Measurements from ENCODE around the gene GAB1. TPM values are rescaled to one million over a fixed set of nuclear protein-coding genes. Genes with fewer than 3 reads are reported as not detected.

GAB1 gene
- total RNA-seq, 3 donors from 2014 or later = 0.30 to 0.95 (median 0.61) TPM

- no peaks in the 10 kb centered on the region for H3K9me3 Mint-ChIP-seq
- no peak overlapping the region for H3K4me3 Mint-ChIP-seq
- ATAC-seq (no peak), DNase-seq (no peak)
- H3K36me3 Mint-ChIP-seq (ENCODE audit: insufficient read depth) = no peaks in the 10 kb centered on the region
- H3K4me1 Mint-ChIP-seq (ENCODE audit: low read depth) = no peaks in the 10 kb centered on the region
- peaks cover 4% of the 10 kb centered on the region for H3K27me3 Mint-ChIP-seq (ENCODE audit: low read depth)
Observed at GRCh38 chr4:143455211-143455610, 118.5 kb downstream of the GAB1 start.

GRCh38 chr4:143458966-143459365, 122.3 kb downstream of the GAB1 start:
- Mint-ChIP-seq H3K9me3 (no peaks in the 10 kb centered on the region), H3K36me3 (ENCODE audit: insufficient read depth) (no peaks in the 10 kb centered on the region), H3K4me1 (ENCODE audit: low read depth) (no peaks in the 10 kb centered on the region), H3K4me3 (no peak overlapping the region), H3K27me3 (ENCODE audit: low read depth) (no peaks in the 10 kb centered on the region)
- ATAC-seq = no peak
- DNase-seq = no peak

- H3K27me3 Mint-ChIP-seq (ENCODE audit: low read depth) = peaks cover 12% of the 10 kb centered on the region
- no peaks in the 10 kb centered on the region for H3K9me3 Mint-ChIP-seq
- no peak overlapping the region for H3K4me3 Mint-ChIP-seq
Observed at GRCh38 chr4:143473334-143474126, 136.9 kb downstream of the GAB1 start.

GRCh38 chr4:143477487-143477886, 140.8 kb downstream of the GAB1 start:
- Mint-ChIP-seq H3K9me3 (no peaks in the 10 kb centered on the region), H3K4me3 (no peak overlapping the region), H3K36me3 (ENCODE audit: insufficient read depth) (no peaks in the 10 kb centered on the region), H3K4me1 (ENCODE audit: low read depth) (no peaks in the 10 kb centered on the region), H3K27me3 (ENCODE audit: low read depth) (peaks cover 3% of the 10 kb centered on the region)
- ATAC-seq (no peak), DNase-seq (no peak)

More at GRCh38 chr4:143473334-143474126, 136.9 kb downstream of the GAB1 start:
- ATAC-seq (no peak), DNase-seq (no peak)
- Mint-ChIP-seq H3K36me3 (ENCODE audit: insufficient read depth) (no peaks in the 10 kb centered on the region), H3K4me1 (ENCODE audit: low read depth) (no peaks in the 10 kb centered on the region)

- no peak for DNase-seq
- Mint-ChIP-seq H3K4me1 (ENCODE audit: low read depth) (no peaks in the 10 kb centered on the region), H3K4me3 (no peak overlapping the region), H3K36me3 (ENCODE audit: insufficient read depth) (no peaks in the 10 kb centered on the region), H3K27me3 (ENCODE audit: low read depth) (peaks cover 13% of the 10 kb centered on the region), H3K9me3 (no peaks in the 10 kb centered on the region)
- no peak for ATAC-seq
Observed at GRCh38 chr4:143481361-143481760, 144.7 kb downstream of the GAB1 start.

- no peak for ATAC-seq
- H3K4me1 Mint-ChIP-seq (ENCODE audit: low read depth) = no peaks in the 10 kb centered on the region
- H3K36me3 Mint-ChIP-seq (ENCODE audit: insufficient read depth) = no peaks in the 10 kb centered on the region
- H3K4me3 Mint-ChIP-seq = no peak overlapping the region
- no peaks in the 10 kb centered on the region for H3K9me3 Mint-ChIP-seq
- no peak for DNase-seq
- peaks cover 13% of the 10 kb centered on the region for H3K27me3 Mint-ChIP-seq (ENCODE audit: low read depth)
Observed at GRCh38 chr4:143482840-143483239, 146.2 kb downstream of the GAB1 start.

- Mint-ChIP-seq H3K4me3 (no peak overlapping the region), H3K4me1 (ENCODE audit: low read depth) (no peaks in the 10 kb centered on the region), H3K27me3 (ENCODE audit: low read depth) (peaks cover 23% of the 10 kb centered on the region), H3K9me3 (no peaks in the 10 kb centered on the region), H3K36me3 (ENCODE audit: insufficient read depth) (no peaks in the 10 kb centered on the region)
- DNase-seq (no peak), ATAC-seq (no peak)
Observed at GRCh38 chr4:143486314-143486713, 149.6 kb downstream of the GAB1 start.

- DNase-seq = no peak
- ATAC-seq = no peak
- peaks cover 20% of the 10 kb centered on the region for H3K27me3 Mint-ChIP-seq (ENCODE audit: low read depth)
Observed at GRCh38 chr4:143488687-143489086, 152.0 kb downstream of the GAB1 start.

GRCh38 chr4:143489106-143489505, 152.4 kb downstream of the GAB1 start:
- H3K36me3 Mint-ChIP-seq (ENCODE audit: insufficient read depth) = no peaks in the 10 kb centered on the region
- peaks cover 20% of the 10 kb centered on the region for H3K27me3 Mint-ChIP-seq (ENCODE audit: low read depth)
- H3K4me1 Mint-ChIP-seq (ENCODE audit: low read depth) = no peaks in the 10 kb centered on the region
- ATAC-seq (no peak), DNase-seq (no peak)
- no peaks in the 10 kb centered on the region for H3K9me3 Mint-ChIP-seq
- H3K4me3 Mint-ChIP-seq = no peak overlapping the region

More at GRCh38 chr4:143488687-143489086, 152.0 kb downstream of the GAB1 start:
- Mint-ChIP-seq H3K4me3 (no peak overlapping the region), H3K9me3 (no peaks in the 10 kb centered on the region), H3K4me1 (ENCODE audit: low read depth) (no peaks in the 10 kb centered on the region), H3K36me3 (ENCODE audit: insufficient read depth) (no peaks in the 10 kb centered on the region)

- no peak for ATAC-seq
- Mint-ChIP-seq H3K4me3 (no peak overlapping the region), H3K36me3 (ENCODE audit: insufficient read depth) (no peaks in the 10 kb centered on the region), H3K4me1 (ENCODE audit: low read depth) (no peaks in the 10 kb centered on the region), H3K9me3 (no peaks in the 10 kb centered on the region), H3K27me3 (ENCODE audit: low read depth) (no peaks in the 10 kb centered on the region)
- no peak for DNase-seq
Observed at GRCh38 chr4:143498021-143498420, 161.3 kb downstream of the GAB1 start.

GRCh38 chr4:143502231-143502630, 165.6 kb downstream of the GAB1 start:
- no peak overlapping the region for H3K4me3 Mint-ChIP-seq
- H3K36me3 Mint-ChIP-seq (ENCODE audit: insufficient read depth) = no peaks in the 10 kb centered on the region
- no peaks in the 10 kb centered on the region for H3K4me1 Mint-ChIP-seq (ENCODE audit: low read depth)
- H3K27me3 Mint-ChIP-seq (ENCODE audit: low read depth) = no peaks in the 10 kb centered on the region
- DNase-seq (no peak), ATAC-seq (no peak)
- no peaks in the 10 kb centered on the region for H3K9me3 Mint-ChIP-seq

- no peaks in the 10 kb centered on the region for H3K36me3 Mint-ChIP-seq (ENCODE audit: insufficient read depth)
- H3K4me1 Mint-ChIP-seq (ENCODE audit: low read depth) = no peaks in the 10 kb centered on the region
- DNase-seq (no peak), ATAC-seq (no peak)
- H3K4me3 Mint-ChIP-seq = no peak overlapping the region
- H3K27me3 Mint-ChIP-seq (ENCODE audit: low read depth) = peaks cover 2% of the 10 kb centered on the region
- H3K9me3 Mint-ChIP-seq = no peaks in the 10 kb centered on the region
Observed at GRCh38 chr4:143506031-143506430, 169.4 kb downstream of the GAB1 start.

GRCh38 chr4:143511906-143512305, 175.2 kb downstream of the GAB1 start:
- H3K4me3 Mint-ChIP-seq = no peak overlapping the region
- peaks cover 22% of the 10 kb centered on the region for H3K4me1 Mint-ChIP-seq (ENCODE audit: low read depth)

GRCh38 chr4:143512978-143513313, 176.3 kb downstream of the GAB1 start:
- H3K27me3 Mint-ChIP-seq (ENCODE audit: low read depth) = peaks cover 2% of the 10 kb centered on the region
- ATAC-seq (peak; percentile 30 to 36), DNase-seq (no peak)
- H3K4me1 Mint-ChIP-seq (ENCODE audit: low read depth) = peaks cover 33% of the 10 kb centered on the region
- peaks cover 13% of the 10 kb centered on the region for H3K36me3 Mint-ChIP-seq (ENCODE audit: insufficient read depth)
- no peaks in the 10 kb centered on the region for H3K9me3 Mint-ChIP-seq
- peak overlapping the region; percentile 99 for H3K4me3 Mint-ChIP-seq

More at GRCh38 chr4:143511906-143512305, 175.2 kb downstream of the GAB1 start:
- DNase-seq (no peak), ATAC-seq (no peak)
- peaks cover 2% of the 10 kb centered on the region for H3K27me3 Mint-ChIP-seq (ENCODE audit: low read depth)
- H3K9me3 Mint-ChIP-seq = no peaks in the 10 kb centered on the region
- peaks cover 12% of the 10 kb centered on the region for H3K36me3 Mint-ChIP-seq (ENCODE audit: insufficient read depth)
